Muscle layer of duodenum (tissue), 2 donors: Measurements from ENCODE around the gene EPAS1.

ENCODE experiments used
- H3K27ac ChIP-seq: one replicate; pipeline ENCODE4 v1.7.0; 2013; ENCODE audit warnings: mild to moderate bottlenecking, low read length
- H3K27me3 ChIP-seq: one replicate; pipeline ENCODE4 v1.7.0; 2013; ENCODE audit warnings: low read depth, mild to moderate bottlenecking, control low read depth, low read length
- H3K36me3 ChIP-seq, 2 donors: one replicate each; pipeline ENCODE4 v1.7.0; 2013; ENCODE audit warnings: low read length in 2 of 2, control low read depth in 1 of 2, mild to moderate bottlenecking in 1 of 2; ENCODE audit not compliant: insufficient read depth in 2 of 2, control insufficient read depth in 1 of 2
- H3K4me1 ChIP-seq, 2 donors: one replicate each; pipeline ENCODE4 v1.7.0; 2013; ENCODE audit warnings: low read length in 2 of 2, mild to moderate bottlenecking in 2 of 2, control low read depth in 1 of 2, moderate library complexity in 1 of 2; ENCODE audit not compliant: insufficient read depth in 2 of 2, control insufficient read depth in 1 of 2
- H3K4me3 ChIP-seq, 2 donors: one replicate each; pipeline ENCODE4 v1.7.0; 2013; ENCODE audit warnings: low read length in 2 of 2, low read depth in 1 of 2, mild to moderate bottlenecking in 1 of 2
- H3K9me3 ChIP-seq, 2 donors: one replicate each; pipeline ENCODE4 v1.7.0; 2013; ENCODE audit warnings: low read length in 2 of 2, control low read depth in 1 of 2, mild to moderate bottlenecking in 1 of 2; ENCODE audit not compliant: control insufficient read depth in 1 of 2
- donor health status: healthy.

The EPAS1 gene

DNA sequence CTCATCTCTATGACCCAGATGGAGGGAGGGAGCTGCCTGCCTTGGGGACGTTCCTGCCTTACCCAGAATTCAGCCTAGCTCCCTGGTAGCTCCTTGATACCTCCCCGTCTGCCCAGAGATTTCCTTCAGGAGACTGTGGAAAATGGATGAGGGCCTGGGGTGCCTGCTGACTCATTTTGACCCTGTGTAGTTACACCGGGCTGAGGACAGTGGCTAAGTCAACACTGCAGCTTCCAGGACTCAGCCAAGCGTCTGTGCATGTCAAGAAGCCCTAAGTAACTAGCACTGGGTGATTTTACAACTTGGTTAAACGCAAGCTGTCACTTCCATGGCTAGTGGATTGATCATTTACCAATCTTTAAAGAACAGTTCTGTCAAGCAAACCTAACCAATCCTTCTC is 23.3 kb upstream of the EPAS1 start:
- H3K27ac ChIP-seq = no peak overlapping the region
- H3K4me3 ChIP-seq = no peak overlapping the region
- no peaks in the 10 kb centered on the region for H3K36me3 ChIP-seq
- no peaks in the 10 kb centered on the region for H3K9me3 ChIP-seq
- no peaks in the 10 kb centered on the region for H3K4me1 ChIP-seq
- H3K27me3 ChIP-seq = no peaks in the 10 kb centered on the region

DNA sequence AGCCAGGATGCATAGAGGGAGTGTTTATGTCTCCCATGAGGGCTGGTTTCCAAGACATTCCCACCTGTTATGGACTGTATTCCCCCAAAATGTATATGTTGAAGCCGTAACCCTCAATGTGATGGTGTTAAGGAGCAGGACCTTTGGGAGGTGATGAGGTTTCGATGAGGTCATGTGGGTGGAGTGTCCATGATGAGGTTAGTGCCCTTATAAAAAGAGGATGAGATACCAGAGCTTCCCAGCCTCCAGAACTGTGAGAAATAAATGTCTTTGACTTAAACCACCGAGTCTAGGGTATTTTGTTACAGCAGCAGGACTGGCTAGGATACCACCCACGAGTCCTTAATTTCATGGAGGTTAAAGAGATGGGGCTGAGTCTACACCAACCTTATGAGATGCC is 22.6 kb upstream of the EPAS1 start:
- Histone ChIP-seq H3K9me3 (no peaks in the 10 kb centered on the region), H3K27ac (no peak overlapping the region), H3K4me1 (no peaks in the 10 kb centered on the region), H3K27me3 (no peaks in the 10 kb centered on the region), H3K36me3 (no peaks in the 10 kb centered on the region), H3K4me3 (no peak overlapping the region)

DNA sequence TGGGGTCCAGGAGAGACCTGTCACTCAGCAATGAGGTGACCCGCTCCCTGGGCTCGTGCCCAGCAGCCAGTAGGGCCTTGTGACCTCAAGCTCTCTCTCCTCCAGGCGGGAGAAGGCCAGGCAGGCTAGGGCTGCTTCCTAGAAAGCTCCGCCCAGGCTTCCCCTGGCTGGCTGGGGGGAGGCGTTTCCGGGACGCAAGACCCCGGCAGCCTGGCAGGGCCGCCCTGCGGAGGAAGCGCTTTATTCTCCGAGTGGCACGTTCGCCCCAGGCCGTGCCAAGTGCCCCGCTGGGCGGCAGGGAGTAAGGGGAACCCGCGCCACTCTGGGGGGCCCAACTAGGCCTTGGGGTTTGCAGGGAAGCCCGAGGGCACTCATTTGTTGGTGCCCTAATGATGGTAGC is 21.2 kb upstream of the EPAS1 start:
- H3K4me3 ChIP-seq = no peak overlapping the region
- no peaks in the 10 kb centered on the region for H3K4me1 ChIP-seq
- H3K27ac ChIP-seq = no peak overlapping the region
- H3K9me3 ChIP-seq = no peaks in the 10 kb centered on the region
- H3K36me3 ChIP-seq = no peaks in the 10 kb centered on the region
- H3K27me3 ChIP-seq = no peaks in the 10 kb centered on the region

DNA sequence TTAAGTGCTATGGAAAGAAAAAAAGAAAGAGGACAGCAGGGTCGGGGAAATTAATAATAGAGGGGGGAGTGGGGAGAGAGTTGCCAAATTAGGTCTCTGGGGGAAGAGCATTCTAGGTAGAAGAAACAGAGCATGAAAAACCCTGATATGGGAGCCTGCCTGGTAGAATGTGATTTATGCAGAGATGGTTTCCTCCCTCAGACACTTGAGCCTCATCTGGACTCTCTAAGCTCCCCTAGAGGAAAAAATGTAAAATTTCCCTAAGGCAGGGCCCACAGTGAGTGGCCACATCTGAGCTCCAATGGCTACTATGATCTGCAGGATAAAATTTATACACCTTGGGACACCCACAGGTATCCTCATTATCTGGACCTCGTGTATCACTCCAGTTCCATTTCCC is 20.6 kb upstream of the EPAS1 start:
- Histone ChIP-seq H3K9me3 (no peaks in the 10 kb centered on the region), H3K27ac (no peak overlapping the region), H3K27me3 (no peaks in the 10 kb centered on the region), H3K36me3 (no peaks in the 10 kb centered on the region), H3K4me1 (no peaks in the 10 kb centered on the region), H3K4me3 (no peak overlapping the region)

DNA sequence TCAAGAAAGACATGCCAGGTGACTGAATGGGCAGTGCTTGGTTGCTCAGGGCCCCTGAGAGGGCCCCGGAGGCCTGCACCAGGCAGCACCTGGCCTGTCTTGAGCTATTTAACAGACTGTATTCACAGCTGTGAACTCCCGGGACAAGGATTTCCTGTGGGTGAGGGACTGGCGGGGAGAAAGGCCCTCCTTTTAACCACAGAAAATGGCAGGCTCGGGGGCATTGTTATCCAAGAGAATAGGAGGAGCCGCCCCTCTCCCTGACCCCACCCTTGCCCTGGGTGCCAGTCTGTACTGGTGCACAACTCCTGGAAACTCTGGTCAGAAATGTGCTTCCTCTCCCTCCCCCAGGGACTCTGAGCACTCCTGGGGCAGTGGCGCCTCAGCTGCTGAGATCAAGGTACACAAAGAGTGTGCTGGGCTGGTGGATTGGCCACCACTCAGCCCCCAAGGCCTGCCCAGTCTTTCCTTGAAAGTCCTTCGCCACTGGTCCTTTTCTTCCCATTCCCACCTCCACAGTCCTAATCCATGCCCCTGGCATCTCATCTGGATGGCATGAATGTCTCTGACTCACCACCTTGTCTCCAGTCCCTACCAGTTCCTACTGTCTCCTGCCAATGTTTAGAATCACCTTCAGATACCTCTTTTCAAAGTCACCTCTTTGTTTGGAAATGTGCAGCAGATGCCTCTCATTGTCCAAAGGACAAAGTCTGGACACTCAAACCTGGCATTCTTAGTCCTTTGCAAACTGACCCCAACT is 19.6 kb upstream of the EPAS1 start:
- no peak overlapping the region for H3K27ac ChIP-seq
- H3K4me3 ChIP-seq = no peak overlapping the region
- no peaks in the 10 kb centered on the region for H3K9me3 ChIP-seq
- H3K27me3 ChIP-seq = no peaks in the 10 kb centered on the region
- no peaks in the 10 kb centered on the region for H3K4me1 ChIP-seq
- H3K36me3 ChIP-seq = no peaks in the 10 kb centered on the region

DNA sequence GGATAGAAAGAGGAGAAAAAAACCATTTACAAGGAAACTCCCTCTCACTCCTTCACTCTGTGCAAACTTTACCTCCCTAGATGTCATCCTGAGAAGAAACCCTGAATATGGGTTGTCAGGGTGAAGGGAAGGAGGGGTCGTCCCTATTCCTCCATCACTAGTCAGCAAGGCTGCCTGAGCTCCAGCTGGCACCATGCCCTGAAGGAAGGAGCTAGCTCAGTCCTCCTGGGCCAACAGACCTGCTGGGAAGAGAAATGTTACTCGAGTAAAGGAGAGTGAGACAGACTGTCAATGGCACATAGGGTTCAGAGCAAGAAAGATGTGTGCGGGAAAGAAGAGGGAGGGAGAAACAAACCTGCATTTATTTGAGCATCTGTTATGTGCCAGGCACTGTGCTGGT is 18.3 kb upstream of the EPAS1 start:
- Histone ChIP-seq H3K4me3 (no peak overlapping the region), H3K27me3 (no peaks in the 10 kb centered on the region), H3K36me3 (no peaks in the 10 kb centered on the region), H3K4me1 (no peaks in the 10 kb centered on the region), H3K27ac (no peak overlapping the region), H3K9me3 (no peaks in the 10 kb centered on the region)

DNA sequence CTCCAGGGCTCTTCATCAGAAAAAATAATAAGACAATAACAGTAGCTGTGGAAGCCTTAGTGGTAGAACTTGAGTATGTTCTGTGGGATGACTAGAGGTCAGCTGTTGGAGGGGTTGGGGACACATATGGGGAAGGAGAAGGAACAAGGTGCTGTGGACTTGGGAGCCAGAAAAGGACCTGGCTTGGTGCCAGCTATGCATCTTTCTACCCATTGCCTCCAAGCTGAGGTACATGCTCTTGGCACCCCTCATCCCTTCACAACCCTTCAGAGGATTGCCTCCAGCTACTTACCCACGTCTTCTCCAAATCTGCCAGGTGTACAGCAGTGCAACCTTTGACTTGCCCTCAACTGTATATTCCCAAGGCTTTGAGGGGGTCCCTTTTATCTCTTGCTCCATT is 15.3 kb upstream of the EPAS1 start:
- H3K36me3 ChIP-seq = no peaks in the 10 kb centered on the region
- no peaks in the 10 kb centered on the region for H3K4me1 ChIP-seq
- H3K27ac ChIP-seq = no peak overlapping the region
- no peaks in the 10 kb centered on the region for H3K27me3 ChIP-seq
- H3K9me3 ChIP-seq = no peaks in the 10 kb centered on the region
- no peak overlapping the region for H3K4me3 ChIP-seq

DNA sequence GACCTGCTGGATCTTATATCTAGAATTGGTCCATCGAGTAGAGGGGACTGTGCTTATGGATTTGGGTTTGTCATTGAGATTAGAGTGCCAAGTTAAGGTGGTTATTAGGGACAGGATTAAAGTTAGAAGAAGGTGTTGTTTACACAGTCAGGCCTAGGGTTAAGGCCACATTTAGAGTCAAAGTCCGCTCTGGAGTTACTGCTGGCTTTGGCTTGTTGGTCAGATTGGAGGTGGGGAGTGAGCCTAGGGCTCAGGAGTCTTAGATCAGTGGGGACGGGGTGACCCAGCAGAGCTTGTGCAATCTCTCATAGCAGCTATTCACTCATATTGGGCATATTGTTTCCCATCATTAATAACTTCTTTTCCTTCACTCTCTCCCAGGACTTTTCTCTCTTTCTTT is 13.5 kb upstream of the EPAS1 start:
- no peak overlapping the region for H3K27ac ChIP-seq
- no peaks in the 10 kb centered on the region for H3K4me1 ChIP-seq
- H3K4me3 ChIP-seq = no peak overlapping the region

DNA sequence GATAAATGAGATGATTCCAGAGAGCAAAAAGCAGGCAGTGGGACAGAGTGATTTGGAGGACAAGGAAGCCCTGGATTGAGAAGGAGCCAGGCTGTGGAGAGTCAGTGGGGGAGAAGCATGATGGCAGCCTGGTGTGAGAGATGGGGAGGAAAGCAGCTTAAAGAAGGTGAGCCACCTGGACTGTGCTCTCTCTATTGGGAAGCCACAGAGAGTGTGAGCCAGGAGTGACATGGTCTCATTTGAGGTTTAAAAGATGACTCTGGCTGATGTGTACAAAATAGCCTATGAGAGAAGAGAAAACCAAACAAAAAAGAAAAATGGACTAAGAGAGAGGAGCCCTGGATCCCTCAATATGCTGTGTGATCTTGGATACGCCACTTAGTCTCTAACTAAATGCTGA is 12.9 kb upstream of the EPAS1 start:
- no peaks in the 10 kb centered on the region for H3K4me1 ChIP-seq
- no peak overlapping the region for H3K27ac ChIP-seq
- H3K36me3 ChIP-seq = no peaks in the 10 kb centered on the region
- no peaks in the 10 kb centered on the region for H3K27me3 ChIP-seq
- no peaks in the 10 kb centered on the region for H3K9me3 ChIP-seq
- no peak overlapping the region for H3K4me3 ChIP-seq

More for the DNA sequence above, 13.5 kb upstream of the EPAS1 start:
- Histone ChIP-seq H3K27me3 (no peaks in the 10 kb centered on the region), H3K9me3 (no peaks in the 10 kb centered on the region), H3K36me3 (no peaks in the 10 kb centered on the region)

DNA sequence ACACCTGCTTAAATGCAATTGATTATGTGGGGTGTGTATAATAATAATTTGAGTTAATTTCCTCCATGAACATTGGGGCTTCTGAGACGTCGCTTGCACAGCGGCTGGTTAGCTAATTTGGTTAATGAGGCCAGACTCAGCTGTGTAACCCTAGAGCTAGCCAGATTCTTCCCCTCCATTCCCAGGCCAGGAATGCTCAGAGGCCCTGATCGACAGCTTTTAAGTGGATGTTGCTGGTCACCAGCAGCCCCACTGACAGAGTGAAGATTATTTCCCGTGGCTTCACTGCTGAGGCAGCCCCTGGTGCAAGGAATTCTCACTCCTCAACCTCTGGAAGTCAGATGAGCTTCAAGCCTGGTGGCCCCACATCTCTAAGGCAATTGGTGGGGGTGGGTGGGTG is 12.4 kb upstream of the EPAS1 start:
- H3K27ac ChIP-seq = no peak overlapping the region
- H3K36me3 ChIP-seq = no peaks in the 10 kb centered on the region
- H3K27me3 ChIP-seq = no peaks in the 10 kb centered on the region
- H3K9me3 ChIP-seq = no peaks in the 10 kb centered on the region
- no peaks in the 10 kb centered on the region for H3K4me1 ChIP-seq
- H3K4me3 ChIP-seq = no peak overlapping the region

DNA sequence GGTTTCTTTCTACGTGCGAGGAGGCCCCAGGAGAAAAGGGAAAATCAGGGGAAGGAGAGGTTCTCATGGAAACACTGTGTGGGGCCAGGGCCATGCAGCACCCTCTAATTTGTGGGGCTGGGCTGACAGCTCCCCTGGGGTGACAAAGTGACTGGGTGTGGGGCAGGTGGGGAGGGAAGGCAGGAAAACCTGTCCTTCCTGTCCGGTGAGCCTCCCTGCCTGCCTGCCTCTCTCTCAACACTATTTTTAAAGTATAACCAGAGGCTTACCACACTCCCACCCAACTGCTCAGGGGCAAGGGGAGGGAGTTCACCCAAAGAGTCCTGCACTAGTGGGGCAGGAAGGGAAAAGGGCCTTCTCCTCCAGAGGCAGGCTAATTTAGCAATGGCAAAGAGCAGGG is 10.5 kb upstream of the EPAS1 start:
- H3K36me3 ChIP-seq = no peaks in the 10 kb centered on the region
- no peak overlapping the region for H3K27ac ChIP-seq
- H3K4me1 ChIP-seq = no peaks in the 10 kb centered on the region
- H3K9me3 ChIP-seq = no peaks in the 10 kb centered on the region
- H3K27me3 ChIP-seq = no peaks in the 10 kb centered on the region
- H3K4me3 ChIP-seq = no peak overlapping the region

DNA sequence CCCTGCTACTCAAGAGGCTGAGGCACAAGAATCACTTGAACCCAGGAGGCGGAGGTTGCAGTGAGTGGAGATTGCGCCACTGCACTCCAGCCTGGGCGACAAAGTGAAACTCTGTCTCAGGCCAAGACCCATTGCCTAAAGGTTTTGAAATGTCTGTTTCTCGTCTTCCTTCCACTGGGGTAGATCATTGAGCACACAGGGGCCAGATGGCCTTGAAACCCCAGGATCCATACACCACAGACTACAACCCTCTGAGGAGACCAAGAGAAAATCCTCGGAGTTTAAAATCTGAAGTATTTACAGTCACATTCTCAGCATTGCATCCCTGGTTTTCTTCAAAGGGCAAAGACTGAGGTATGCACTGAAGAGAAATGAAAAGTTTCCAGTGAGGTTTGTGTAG is 7.1 kb upstream of the EPAS1 start:
- no peaks in the 10 kb centered on the region for H3K36me3 ChIP-seq
- no peaks in the 10 kb centered on the region for H3K9me3 ChIP-seq
- no peak overlapping the region for H3K4me3 ChIP-seq
- no peak overlapping the region for H3K27ac ChIP-seq
- no peaks in the 10 kb centered on the region for H3K27me3 ChIP-seq
- H3K4me1 ChIP-seq = no peaks in the 10 kb centered on the region
